Renal cortical epithelial cell (primary cell): ENCODE results near the gene ROBO1. TPM values are rescaled to one million over a fixed set of nuclear protein-coding genes. Genes with fewer than 3 reads are reported as not detected.
"Not testable (repeated sequence)": the region's sequence is repeated elsewhere in the genome, so short reads cannot be mapped to it uniquely, and the experiment has no call there.

ENCODE experiments used
- DNase-seq: peaks from one replicate; pipeline ENCODE4 v3.0.0-alpha.2; 2011; ENCODE audit warnings: low read depth
- total RNA-seq: library from RNA; depleted of rRNA; stranded (reverse); fragments of >200 nt; gene quantifications from 2 replicates; pipeline ENCODE4 v1.2.3, GENCODE V29; 2014

The ROBO1 gene
- total RNA-seq, 1 donor from 2014 or later: 41.9 TPM

- no peak for DNase-seq
Measured at GRCh38 chr3:79246875-79247724, 520.7 kb downstream of the ROBO1 start.

GRCh38 chr3:79245284-79246138 lies 522.3 kb downstream of the ROBO1 start:
- no peak for DNase-seq

GRCh38 chr3:79236496-79236895 lies 531.3 kb downstream of the ROBO1 start:
- no peak for DNase-seq

GRCh38 chr3:79233431-79234060 lies 534.3 kb downstream of the ROBO1 start:
- DNase-seq: no peak

GRCh38 chr3:79230266-79230665 lies 537.5 kb downstream of the ROBO1 start:
- no peak for DNase-seq

GRCh38 chr3:79217096-79217495 lies 550.7 kb downstream of the ROBO1 start:
- no peak for DNase-seq

GRCh38 chr3:79215286-79215685 lies 552.5 kb downstream of the ROBO1 start:
- no peak for DNase-seq

GRCh38 chr3:79211586-79212359 lies 556.0 kb downstream of the ROBO1 start:
- no peak for DNase-seq

- DNase-seq: no peak
Measured at GRCh38 chr3:79204351-79204750, 563.4 kb downstream of the ROBO1 start.

GRCh38 chr3:79203144-79203519 lies 564.7 kb downstream of the ROBO1 start:
- DNase-seq: no peak

GRCh38 chr3:79202471-79203143 lies 565.2 kb downstream of the ROBO1 start:
- DNase-seq: no peak

GRCh38 chr3:79200456-79200855 lies 567.3 kb downstream of the ROBO1 start:
- DNase-seq: no peak

- no peak for DNase-seq
Measured at GRCh38 chr3:79199966-79200365, 567.8 kb downstream of the ROBO1 start.

- no peak for DNase-seq
Measured at GRCh38 chr3:79187426-79187825, 580.4 kb downstream of the ROBO1 start.

- DNase-seq: no peak
Measured at GRCh38 chr3:79184251-79184650, 583.5 kb downstream of the ROBO1 start.

- no peak for DNase-seq
Measured at GRCh38 chr3:79183496-79183895, 584.3 kb downstream of the ROBO1 start.

- no peak for DNase-seq
Measured at GRCh38 chr3:79178471-79179180, 589.2 kb downstream of the ROBO1 start.

GRCh38 chr3:79175870-79176269 lies 591.9 kb downstream of the ROBO1 start:
- no peak for DNase-seq

GRCh38 chr3:79173259-79173658 lies 594.5 kb downstream of the ROBO1 start:
- not testable (repeated sequence) for DNase-seq

GRCh38 chr3:79172241-79172640 lies 595.6 kb downstream of the ROBO1 start:
- DNase-seq: no peak
